ENCODE measurements around the gene BLM. TPM values are rescaled to one million over a fixed set of nuclear protein-coding genes. Genes with fewer than 3 reads are reported as not detected.

The BLM gene
- total and polyA plus RNA-seq, 10 of the 15 experiments (the other 5 are each of a cell fraction or from before 2014, with no cell fraction given): 23.0 to 68.4 (median 43.9) TPM

DNA sequence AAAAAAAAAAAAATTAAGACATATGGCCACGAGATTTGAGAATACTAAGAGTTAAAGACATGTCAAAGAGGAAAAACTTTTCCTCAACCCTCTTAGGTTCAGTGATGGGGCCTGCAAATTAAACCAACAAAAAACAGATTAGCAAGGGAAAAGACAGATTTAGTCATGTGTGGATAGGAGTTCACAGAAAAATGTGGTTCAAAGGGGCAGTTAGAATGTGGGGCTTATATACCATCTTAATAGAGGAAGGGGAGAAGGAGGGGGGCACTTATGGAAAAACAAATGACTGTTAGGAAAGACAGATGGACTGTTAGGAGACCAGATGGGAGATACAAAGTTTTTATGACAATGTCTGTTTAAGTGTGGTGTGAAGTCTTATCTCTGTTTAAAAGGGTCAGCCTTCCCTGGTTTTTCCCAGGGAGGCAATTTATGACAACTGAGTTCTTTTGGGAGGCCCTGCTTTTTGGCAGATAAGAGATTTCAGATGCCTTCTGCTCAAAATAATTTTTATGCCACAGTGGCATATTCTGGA, 82.6 kb downstream of the BLM start:
- ChIA-PET RAD21 (ENCODE audit: unreplicated experiment) (no interaction called here), CTCF (no interaction called here), POLR2A (no interaction called here), SMC1A (ENCODE audit: uncharacterized antibody, unreplicated experiment) (no interaction called here)
- H3K9me3 ChIP-seq (replicated peaks; ENCODE audit: control insufficient read depth, insufficient read depth, low read length): no peaks in the 10 kb centered on the region
- no peak for DNase-seq (ENCODE audit: low read depth, low spot score)
- H3K4me2 ChIP-seq (ENCODE audit: control insufficient read depth, insufficient read depth): no peak overlapping the region
- H4K20me1 ChIP-seq (ENCODE audit: control insufficient read depth, insufficient read depth): no peaks in the 10 kb centered on the region
- no peaks in the 10 kb centered on the region for H3K79me2 ChIP-seq (ENCODE audit: control insufficient read depth, insufficient read depth, low read length)
- 80% methylated on average over 1 of the region's 1 CpG for WGBS (ENCODE audit: insufficient coverage, insufficient replicate concordance, low lambda C conversion rate, missing lambda C conversion rate)
- TF ChIP-seq ZBTB11 (CRISPR knock-in tag; IDR thresholded peaks at IDR 0.05): no peak
- TF ChIP-seq CBX5 (IDR thresholded peaks at IDR 0.05; ENCODE audit: low read depth): no peak
- TF ChIP-seq ZNF207 (IDR thresholded peaks at IDR 0.05; ENCODE audit: borderline replicate concordance): no peak
- TF ChIP-seq FOS (IDR thresholded peaks at IDR 0.05; ENCODE audit: borderline replicate concordance, extremely low read depth, insufficient read length): no peak
- TF ChIP-seq FOXM1 (IDR thresholded peaks at IDR 0.05; ENCODE audit: low read depth, low read length): no peak
- TF ChIP-seq PML (IDR thresholded peaks at IDR 0.05; ENCODE audit: low read length): no peak
- TF ChIP-seq REST (IDR thresholded peaks at IDR 0.05; ENCODE audit: low read depth, low read length): no peak
- TF ChIP-seq BCL3 (IDR thresholded peaks at IDR 0.05; ENCODE audit: borderline replicate concordance, insufficient read depth, low read depth, low read length, poor library complexity, severe bottlenecking): no peak
- no peak for TF ChIP-seq NFIC (IDR thresholded peaks at IDR 0.05; ENCODE audit: low read depth, low read length)
- TF ChIP-seq ZNF622 (IDR thresholded peaks at IDR 0.05): no peak
- no peak for TF ChIP-seq MYC (IDR thresholded peaks at IDR 0.05; ENCODE audit: insufficient read depth, insufficient read length, insufficient replicate concordance, low read length, severe bottlenecking)
- no peak for TF ChIP-seq NFYB (IDR thresholded peaks at IDR 0.05; ENCODE audit: insufficient read depth, low read depth, low read length)
- TF ChIP-seq SPI1 (IDR thresholded peaks at IDR 0.05; ENCODE audit: borderline replicate concordance, insufficient read depth, low read depth, low read length): no peak
- ATAC-seq: no peak
- in situ Hi-C loops (cut with MboI) (no loop called here), intact Hi-C loops (cut with micrococcal nuclease; ENCODE audit: unreplicated experiment) (no loop called here)
- no peak overlapping the region for H3K4me3 ChIP-seq
- H3K4me1 ChIP-seq (ENCODE audit: control insufficient read depth, insufficient read depth, low read length): no peaks in the 10 kb centered on the region
- no peak overlapping the region for H3K9ac ChIP-seq (ENCODE audit: control insufficient read depth, insufficient read depth, low read length)
- no peak overlapping the region for H3K27ac ChIP-seq (ENCODE audit: control insufficient read depth, insufficient read depth)
- BruUV-seq (replicated peaks): TSS peak; percentile 44
- no peak overlapping the region for H2AFZ ChIP-seq (ENCODE audit: control insufficient read depth, low read depth, low read length)
- H3K36me3 ChIP-seq (ENCODE audit: control insufficient read depth in 2 of 2, insufficient read depth in 2 of 2, low read length in 1 of 2): peaks cover 3 to 11% of the 10 kb centered on the region in 2 experiments; a peak in 3 of 4 replicates
- no peaks in the 10 kb centered on the region for H3K27me3 ChIP-seq (replicated peaks in 1 of 2; ENCODE audit: control insufficient read depth in 2 of 2, insufficient read depth in 2 of 2, low read length in 1 of 2)
- no peak for FAIRE-seq

All from GM12878 (cell line).